Stimulated activated CD8-positive, alpha-beta memory T cell treated with anti-CD3 and anti-CD28 coated beads, Interleukin-7, amount 100 ng/mL, for 1 hour (primary cell): ENCODE results near the gene PLEKHG4B.
"Not testable (repeated sequence)": the region's sequence is repeated elsewhere in the genome, so short reads cannot be mapped to it uniquely, and the experiment has no call there.

ENCODE experiments used
- DNase-seq, 2 donors: peaks; one replicate each; pipeline ENCODE4 v3.0.0-alpha.2; 2020; ENCODE audit warnings: low read depth in 2 of 2

The PLEKHG4B gene

GRCh38 chr5:91556-92263, at the start of gene PLEKHG4B:
TSS of gene PLEKHG4B (plus strand) at chr5:92168. CDS start at chr5:92232, 64 bp downstream.
- no peak for DNase-seq

GRCh38 chr5:42250-42649, 49.7 kb upstream of the PLEKHG4B start:
- no peak for DNase-seq

GRCh38 chr5:48192-48591, 43.8 kb upstream of the PLEKHG4B start:
- DNase-seq: no peak

- not testable (repeated sequence) for DNase-seq
Observed at GRCh38 chr5:49530-49929, 42.4 kb upstream of the PLEKHG4B start.

- DNase-seq: no peak
Observed at GRCh38 chr5:49953-50544, 41.9 kb upstream of the PLEKHG4B start.

- DNase-seq: no peak
Observed at GRCh38 chr5:50724-51499, 41.1 kb upstream of the PLEKHG4B start.

- no peak for DNase-seq
Observed at GRCh38 chr5:51500-51823, 40.5 kb upstream of the PLEKHG4B start.

- no peak for DNase-seq
Observed at GRCh38 chr5:53381-54174, 38.4 kb upstream of the PLEKHG4B start.

GRCh38 chr5:54175-54730, 37.7 kb upstream of the PLEKHG4B start:
- DNase-seq: no peak

- DNase-seq: no peak
Observed at GRCh38 chr5:54876-55569, 36.9 kb upstream of the PLEKHG4B start.

- no peak for DNase-seq
Observed at GRCh38 chr5:56561-57290, 35.2 kb upstream of the PLEKHG4B start.

GRCh38 chr5:60250-60649, 31.7 kb upstream of the PLEKHG4B start:
- DNase-seq: not testable (repeated sequence)

GRCh38 chr5:70440-70839, 21.5 kb upstream of the PLEKHG4B start:
- DNase-seq: no peak

GRCh38 chr5:72316-73180, 19.4 kb upstream of the PLEKHG4B start:
- DNase-seq: not testable (repeated sequence)

- not testable (repeated sequence) for DNase-seq
Observed at GRCh38 chr5:73181-73447, 18.9 kb upstream of the PLEKHG4B start.

- no peak for DNase-seq
Observed at GRCh38 chr5:73768-74502, 18.0 kb upstream of the PLEKHG4B start.

GRCh38 chr5:74503-75109, 17.4 kb upstream of the PLEKHG4B start:
- no peak for DNase-seq
